Measurements from ENCODE around the gene COX19.

DNA sequence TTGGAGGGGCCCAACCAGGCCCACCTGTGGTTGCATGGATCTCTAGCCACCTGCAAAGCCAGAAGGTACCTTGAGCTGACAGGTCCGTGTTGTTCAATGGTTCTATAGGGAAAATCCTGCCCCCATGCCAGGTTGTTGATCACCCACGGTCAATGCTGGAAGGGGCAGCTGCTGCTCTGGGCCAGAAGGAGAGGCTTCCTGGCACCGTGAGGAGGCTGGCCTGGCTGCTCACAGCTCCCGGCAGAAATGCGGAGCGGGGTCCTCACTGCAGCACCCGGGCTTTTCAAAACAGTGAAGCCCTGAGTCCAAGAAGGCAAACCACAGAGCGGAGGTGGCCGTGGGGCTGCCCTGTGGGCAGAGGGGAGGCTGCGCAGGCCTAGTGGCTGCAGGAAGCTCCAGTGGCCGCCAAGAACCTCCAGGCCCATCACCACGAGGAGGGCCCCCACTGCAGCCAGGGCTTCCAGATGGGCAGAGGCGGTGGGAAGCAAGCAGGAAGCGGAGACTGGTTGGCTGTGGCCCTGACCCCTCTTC is 44.0 kb upstream of the COX19 start:
- TF ChIP-seq POLR2A (IDR thresholded peaks at IDR 0.05): no peak
- TF ChIP-seq, protein P1, sequence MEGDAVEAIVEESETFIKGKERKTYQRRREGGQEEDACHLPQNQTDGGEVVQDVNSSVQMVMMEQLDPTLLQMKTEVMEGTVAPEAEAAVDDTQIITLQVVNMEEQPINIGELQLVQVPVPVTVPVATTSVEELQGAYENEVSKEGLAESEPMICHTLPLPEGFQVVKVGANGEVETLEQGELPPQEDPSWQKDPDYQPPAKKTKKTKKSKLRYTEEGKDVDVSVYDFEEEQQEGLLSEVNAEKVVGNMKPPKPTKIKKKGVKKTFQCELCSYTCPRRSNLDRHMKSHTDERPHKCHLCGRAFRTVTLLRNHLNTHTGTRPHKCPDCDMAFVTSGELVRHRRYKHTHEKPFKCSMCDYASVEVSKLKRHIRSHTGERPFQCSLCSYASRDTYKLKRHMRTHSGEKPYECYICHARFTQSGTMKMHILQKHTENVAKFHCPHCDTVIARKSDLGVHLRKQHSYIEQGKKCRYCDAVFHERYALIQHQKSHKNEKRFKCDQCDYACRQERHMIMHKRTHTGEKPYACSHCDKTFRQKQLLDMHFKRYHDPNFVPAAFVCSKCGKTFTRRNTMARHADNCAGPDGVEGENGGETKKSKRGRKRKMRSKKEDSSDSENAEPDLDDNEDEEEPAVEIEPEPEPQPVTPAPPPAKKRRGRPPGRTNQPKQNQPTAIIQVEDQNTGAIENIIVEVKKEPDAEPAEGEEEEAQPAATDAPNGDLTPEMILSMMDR (IDR thresholded peaks at IDR 0.05): no peak
